HEK293 (cell line): ENCODE measurements around the gene TTC9C.

Experiments used
- HOXD13 ChIP-seq: sonication (generic); formaldehyde crosslinking; IDR thresholded peaks from 2 replicates; pipeline ENCODE4 v1.8.0; 2022; ENCODE audit warnings: missing genetic modification reagents, borderline replicate concordance
- OSR2 ChIP-seq: fragments of 450-650 bp; formaldehyde crosslinking; IDR thresholded peaks from 2 replicates; pipeline ENCODE4 v1.5.1; 2016; ENCODE audit warnings: missing biosample characterization, missing genetic modification characterization
- PRDM1 ChIP-seq: fragments of 450-650 bp; formaldehyde crosslinking; IDR thresholded peaks from 2 replicates; pipeline ENCODE4; 2016; ENCODE audit warnings: missing biosample characterization, missing genetic modification characterization
- SCRT1 ChIP-seq: fragments of 450-650 bp; formaldehyde crosslinking; IDR thresholded peaks from 2 replicates; pipeline ENCODE4 v1.5.1; 2016; ENCODE audit warnings: missing biosample characterization, missing genetic modification characterization, borderline replicate concordance
- SETDB1 ChIP-seq: IDR thresholded peaks from one replicate; pipeline ENCODE4 v1.6.1; 2017; ENCODE audit warnings: mild to moderate bottlenecking, low read length, moderate library complexity, mixed read lengths; ENCODE audit not compliant: insufficient read length
- ZFP41 ChIP-seq: fragments of 450-650 bp; formaldehyde crosslinking; IDR thresholded peaks from 2 replicates; pipeline ENCODE4 v1.5.1; 2016; ENCODE audit warnings: missing biosample characterization, missing genetic modification characterization, borderline replicate concordance
- ZNF132 ChIP-seq: fragments of 450-650 bp; formaldehyde crosslinking; IDR thresholded peaks from 2 replicates; pipeline ENCODE4 v1.5.1; 2017; ENCODE audit warnings: missing biosample characterization, missing genetic modification characterization, borderline replicate concordance
- ZNF174 ChIP-seq: fragments of 450-650 bp; formaldehyde crosslinking; IDR thresholded peaks from 2 replicates; pipeline ENCODE4 v1.5.0; 2017; ENCODE audit warnings: missing biosample characterization, mild to moderate bottlenecking, missing genetic modification characterization
- ZNF2 ChIP-seq: fragments of 450-650 bp; formaldehyde crosslinking; IDR thresholded peaks from 2 replicates; pipeline ENCODE4 v1.5.1; 2016; ENCODE audit warnings: missing biosample characterization, missing genetic modification characterization
- ZNF214 ChIP-seq: fragments of 450-650 bp; formaldehyde crosslinking; IDR thresholded peaks from 2 replicates; pipeline ENCODE4 v1.5.1; 2017; ENCODE audit warnings: missing biosample characterization, mild to moderate bottlenecking, missing genetic modification characterization, borderline replicate concordance
- ZNF292 ChIP-seq: fragments of 450-650 bp; formaldehyde crosslinking; IDR thresholded peaks from 2 replicates; pipeline ENCODE4 v1.5.1; 2016; ENCODE audit warnings: low read depth, missing biosample characterization, missing genetic modification characterization, borderline replicate concordance
- ZNF404 ChIP-seq: fragments of 450-650 bp; formaldehyde crosslinking; IDR thresholded peaks from 2 replicates; pipeline ENCODE4 v1.5.1; 2017; ENCODE audit warnings: missing biosample characterization, missing genetic modification characterization
- ZNF48 ChIP-seq: fragments of 450-650 bp; formaldehyde crosslinking; IDR thresholded peaks from 2 replicates; pipeline ENCODE4 v1.5.1; 2016; ENCODE audit warnings: missing biosample characterization, missing genetic modification characterization
- ZNF585B ChIP-seq: fragments of 450-650 bp; formaldehyde crosslinking; IDR thresholded peaks from 2 replicates; pipeline ENCODE4 v1.5.1; 2016; ENCODE audit warnings: missing biosample characterization, missing genetic modification characterization
- ZNF626 ChIP-seq: fragments of 450-650 bp; sonication (Bioruptor Pico); formaldehyde crosslinking; IDR thresholded peaks from 2 replicates; pipeline ENCODE4 v1.5.1; 2018; ENCODE audit warnings: missing biosample characterization, missing genetic modification characterization, inconsistent platforms
- ZNF677 ChIP-seq: fragments of 450-650 bp; IDR thresholded peaks from 2 replicates; pipeline ENCODE4 v1.5.0; 2018; ENCODE audit warnings: missing biosample characterization, mild to moderate bottlenecking, missing genetic modification characterization, moderate library complexity
- ZNF76 ChIP-seq: fragments of 450-650 bp; formaldehyde crosslinking; IDR thresholded peaks from 2 replicates; pipeline ENCODE4; 2016; ENCODE audit warnings: low read depth, missing biosample characterization, missing genetic modification characterization, borderline replicate concordance
- ZNF843 ChIP-seq: fragments of 450-650 bp; formaldehyde crosslinking; IDR thresholded peaks from 2 replicates; pipeline ENCODE4 v1.5.1; 2016; ENCODE audit warnings: missing biosample characterization, missing genetic modification characterization
- ZSCAN30 ChIP-seq: fragments of 450-650 bp; IDR thresholded peaks from 2 replicates; pipeline ENCODE4 v1.5.1; 2018; ENCODE audit warnings: missing biosample characterization, mild to moderate bottlenecking, missing genetic modification characterization, moderate library complexity
- TF ChIP-seq, protein P1 (sequence below): fragments of 450-650 bp; formaldehyde crosslinking; IDR thresholded peaks from 2 replicates; pipeline ENCODE4 v1.5.1; 2016; ENCODE audit warnings: missing biosample characterization, missing genetic modification characterization, borderline replicate concordance
- TF ChIP-seq, protein P2 (sequence below): fragments of 450-650 bp; formaldehyde crosslinking; IDR thresholded peaks from 2 replicates; pipeline ENCODE4 v1.5.1; 2017; ENCODE audit warnings: missing biosample characterization, missing genetic modification characterization
- TF ChIP-seq, protein P3 (sequence below): fragments of 450-650 bp; formaldehyde crosslinking; IDR thresholded peaks from 2 replicates; pipeline ENCODE4 v1.5.1; 2016; ENCODE audit warnings: missing biosample characterization, missing genetic modification characterization, low read depth
- TF ChIP-seq, protein P4 (sequence below): fragments of 450-650 bp; formaldehyde crosslinking; IDR thresholded peaks from 2 replicates; pipeline ENCODE4 v1.5.1; 2016; ENCODE audit warnings: missing biosample characterization, missing genetic modification characterization
- TF ChIP-seq, protein P5 (sequence below): fragments of 450-650 bp; formaldehyde crosslinking; IDR thresholded peaks from 2 replicates; pipeline ENCODE4 v1.5.1; 2016; ENCODE audit warnings: missing biosample characterization, missing genetic modification characterization
- TF ChIP-seq, protein P6 (sequence below): IDR thresholded peaks from 2 replicates; pipeline ENCODE4 v1.6.1; 2011; ENCODE audit warnings: mild to moderate bottlenecking, low read depth, low read length, borderline replicate concordance

Gene TTC9C

DNA sequence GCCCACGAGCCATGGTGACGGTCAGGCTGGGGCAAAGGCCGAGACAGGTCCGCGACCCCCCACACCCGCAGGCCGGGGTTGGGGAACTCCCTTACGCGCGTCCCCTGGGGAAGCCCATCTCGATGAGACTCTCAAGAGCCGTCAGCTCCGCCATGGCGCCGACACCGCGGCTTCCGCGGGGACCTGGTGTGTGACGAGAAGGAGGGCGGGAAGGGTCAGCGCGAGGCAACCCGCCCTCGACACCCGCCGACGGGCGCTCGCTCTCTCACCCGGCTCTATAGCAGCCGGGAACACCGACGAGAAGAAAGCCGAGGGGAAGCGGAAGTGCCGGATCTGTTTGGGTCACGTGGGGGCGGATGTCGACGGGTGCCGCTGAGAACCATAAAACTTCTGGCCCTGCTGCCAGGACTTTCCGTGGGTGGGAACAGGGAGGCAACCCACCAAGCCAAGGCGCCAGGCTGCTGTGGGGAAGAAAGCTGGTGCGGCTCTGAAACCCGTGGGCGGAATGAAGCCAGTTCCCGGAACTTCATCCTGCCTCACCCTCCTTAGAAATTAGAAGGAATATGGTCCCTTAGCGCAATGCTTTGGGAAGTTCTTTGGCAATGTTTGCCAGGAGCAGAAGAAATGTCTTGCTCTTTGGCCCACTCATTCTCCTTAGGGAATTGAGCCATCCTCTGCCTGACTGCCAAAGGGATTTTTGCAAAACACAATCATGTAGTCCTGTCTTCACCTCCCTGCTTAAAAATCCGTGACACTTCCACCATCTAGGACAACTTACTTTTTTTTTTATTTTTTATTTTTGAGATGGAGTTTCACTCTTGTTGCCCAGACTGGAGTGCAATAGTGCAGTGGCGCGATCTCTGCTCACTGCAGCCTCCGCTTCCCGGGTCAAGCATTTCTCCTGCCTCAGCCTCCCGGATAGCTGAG lies 49.3 kb upstream of the TTC9C start, which contains the start of gene UBXN1 (continued):
- TF ChIP-seq ZNF2 (tag by site-specific recombination) (peak; percentile 58; the same call in 1 of the 2 replicates), ZNF174 (tag by site-specific recombination) (no peak), PRDM1 (no peak), ZNF677 (tag by site-specific recombination) (no peak), ZSCAN30 (tag by site-specific recombination) (no peak), SCRT1 (tag by site-specific recombination) (no peak), OSR2 (tag by site-specific recombination) (no peak), ZNF292 (tag by site-specific recombination) (no peak), ZNF48 (tag by site-specific recombination) (no peak), ZNF585B (tag by site-specific recombination) (no peak), ZNF626 (tag by site-specific recombination) (no peak), ZFP41 (tag by site-specific recombination) (no peak), ZNF214 (tag by site-specific recombination) (no peak), ZNF404 (tag by site-specific recombination) (no peak), ZNF132 (tag by site-specific recombination) (no peak), SETDB1 (no peak), HOXD13 (CRISPR knock-in tag) (no peak), ZNF843 (tag by site-specific recombination) (no peak; the same call in 1 of the 2 replicates), ZNF76 (tag by site-specific recombination) (peak; percentile 73; the same call in 1 of the 2 replicates)
- TF ChIP-seq, protein P1, sequence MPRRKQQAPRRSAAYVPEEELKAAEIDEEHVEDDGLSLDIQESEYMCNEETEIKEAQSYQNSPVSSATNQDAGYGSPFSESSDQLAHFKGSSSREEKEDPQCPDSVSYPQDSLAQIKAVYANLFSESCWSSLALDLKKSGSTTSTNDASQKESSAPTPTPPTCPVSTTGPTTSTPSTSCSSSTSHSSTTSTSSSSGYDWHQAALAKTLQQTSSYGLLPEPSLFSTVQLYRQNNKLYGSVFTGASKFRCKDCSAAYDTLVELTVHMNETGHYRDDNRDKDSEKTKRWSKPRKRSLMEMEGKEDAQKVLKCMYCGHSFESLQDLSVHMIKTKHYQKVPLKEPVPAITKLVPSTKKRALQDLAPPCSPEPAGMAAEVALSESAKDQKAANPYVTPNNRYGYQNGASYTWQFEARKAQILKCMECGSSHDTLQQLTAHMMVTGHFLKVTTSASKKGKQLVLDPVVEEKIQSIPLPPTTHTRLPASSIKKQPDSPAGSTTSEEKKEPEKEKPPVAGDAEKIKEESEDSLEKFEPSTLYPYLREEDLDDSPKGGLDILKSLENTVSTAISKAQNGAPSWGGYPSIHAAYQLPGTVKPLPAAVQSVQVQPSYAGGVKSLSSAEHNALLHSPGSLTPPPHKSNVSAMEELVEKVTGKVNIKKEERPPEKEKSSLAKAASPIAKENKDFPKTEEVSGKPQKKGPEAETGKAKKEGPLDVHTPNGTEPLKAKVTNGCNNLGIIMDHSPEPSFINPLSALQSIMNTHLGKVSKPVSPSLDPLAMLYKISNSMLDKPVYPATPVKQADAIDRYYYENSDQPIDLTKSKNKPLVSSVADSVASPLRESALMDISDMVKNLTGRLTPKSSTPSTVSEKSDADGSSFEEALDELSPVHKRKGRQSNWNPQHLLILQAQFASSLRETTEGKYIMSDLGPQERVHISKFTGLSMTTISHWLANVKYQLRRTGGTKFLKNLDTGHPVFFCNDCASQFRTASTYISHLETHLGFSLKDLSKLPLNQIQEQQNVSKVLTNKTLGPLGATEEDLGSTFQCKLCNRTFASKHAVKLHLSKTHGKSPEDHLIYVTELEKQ = no peak
- TF ChIP-seq, protein P2, sequence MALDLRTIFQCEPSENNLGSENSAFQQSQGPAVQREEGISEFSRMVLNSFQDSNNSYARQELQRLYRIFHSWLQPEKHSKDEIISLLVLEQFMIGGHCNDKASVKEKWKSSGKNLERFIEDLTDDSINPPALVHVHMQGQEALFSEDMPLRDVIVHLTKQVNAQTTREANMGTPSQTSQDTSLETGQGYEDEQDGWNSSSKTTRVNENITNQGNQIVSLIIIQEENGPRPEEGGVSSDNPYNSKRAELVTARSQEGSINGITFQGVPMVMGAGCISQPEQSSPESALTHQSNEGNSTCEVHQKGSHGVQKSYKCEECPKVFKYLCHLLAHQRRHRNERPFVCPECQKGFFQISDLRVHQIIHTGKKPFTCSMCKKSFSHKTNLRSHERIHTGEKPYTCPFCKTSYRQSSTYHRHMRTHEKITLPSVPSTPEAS (tag by site-specific recombination) = no peak
- TF ChIP-seq, protein P3, sequence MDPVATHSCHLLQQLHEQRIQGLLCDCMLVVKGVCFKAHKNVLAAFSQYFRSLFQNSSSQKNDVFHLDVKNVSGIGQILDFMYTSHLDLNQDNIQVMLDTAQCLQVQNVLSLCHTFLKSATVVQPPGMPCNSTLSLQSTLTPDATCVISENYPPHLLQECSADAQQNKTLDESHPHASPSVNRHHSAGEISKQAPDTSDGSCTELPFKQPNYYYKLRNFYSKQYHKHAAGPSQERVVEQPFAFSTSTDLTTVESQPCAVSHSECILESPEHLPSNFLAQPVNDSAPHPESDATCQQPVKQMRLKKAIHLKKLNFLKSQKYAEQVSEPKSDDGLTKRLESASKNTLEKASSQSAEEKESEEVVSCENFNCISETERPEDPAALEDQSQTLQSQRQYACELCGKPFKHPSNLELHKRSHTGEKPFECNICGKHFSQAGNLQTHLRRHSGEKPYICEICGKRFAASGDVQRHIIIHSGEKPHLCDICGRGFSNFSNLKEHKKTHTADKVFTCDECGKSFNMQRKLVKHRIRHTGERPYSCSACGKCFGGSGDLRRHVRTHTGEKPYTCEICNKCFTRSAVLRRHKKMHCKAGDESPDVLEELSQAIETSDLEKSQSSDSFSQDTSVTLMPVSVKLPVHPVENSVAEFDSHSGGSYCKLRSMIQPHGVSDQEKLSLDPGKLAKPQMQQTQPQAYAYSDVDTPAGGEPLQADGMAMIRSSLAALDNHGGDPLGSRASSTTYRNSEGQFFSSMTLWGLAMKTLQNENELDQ (tag by site-specific recombination) = no peak
- TF ChIP-seq, protein P4, sequence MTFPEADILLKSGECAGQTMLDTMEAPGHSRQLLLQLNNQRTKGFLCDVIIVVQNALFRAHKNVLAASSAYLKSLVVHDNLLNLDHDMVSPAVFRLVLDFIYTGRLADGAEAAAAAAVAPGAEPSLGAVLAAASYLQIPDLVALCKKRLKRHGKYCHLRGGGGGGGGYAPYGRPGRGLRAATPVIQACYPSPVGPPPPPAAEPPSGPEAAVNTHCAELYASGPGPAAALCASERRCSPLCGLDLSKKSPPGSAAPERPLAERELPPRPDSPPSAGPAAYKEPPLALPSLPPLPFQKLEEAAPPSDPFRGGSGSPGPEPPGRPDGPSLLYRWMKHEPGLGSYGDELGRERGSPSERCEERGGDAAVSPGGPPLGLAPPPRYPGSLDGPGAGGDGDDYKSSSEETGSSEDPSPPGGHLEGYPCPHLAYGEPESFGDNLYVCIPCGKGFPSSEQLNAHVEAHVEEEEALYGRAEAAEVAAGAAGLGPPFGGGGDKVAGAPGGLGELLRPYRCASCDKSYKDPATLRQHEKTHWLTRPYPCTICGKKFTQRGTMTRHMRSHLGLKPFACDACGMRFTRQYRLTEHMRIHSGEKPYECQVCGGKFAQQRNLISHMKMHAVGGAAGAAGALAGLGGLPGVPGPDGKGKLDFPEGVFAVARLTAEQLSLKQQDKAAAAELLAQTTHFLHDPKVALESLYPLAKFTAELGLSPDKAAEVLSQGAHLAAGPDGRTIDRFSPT (tag by site-specific recombination) = peak; percentile 83
- TF ChIP-seq, protein P5, sequence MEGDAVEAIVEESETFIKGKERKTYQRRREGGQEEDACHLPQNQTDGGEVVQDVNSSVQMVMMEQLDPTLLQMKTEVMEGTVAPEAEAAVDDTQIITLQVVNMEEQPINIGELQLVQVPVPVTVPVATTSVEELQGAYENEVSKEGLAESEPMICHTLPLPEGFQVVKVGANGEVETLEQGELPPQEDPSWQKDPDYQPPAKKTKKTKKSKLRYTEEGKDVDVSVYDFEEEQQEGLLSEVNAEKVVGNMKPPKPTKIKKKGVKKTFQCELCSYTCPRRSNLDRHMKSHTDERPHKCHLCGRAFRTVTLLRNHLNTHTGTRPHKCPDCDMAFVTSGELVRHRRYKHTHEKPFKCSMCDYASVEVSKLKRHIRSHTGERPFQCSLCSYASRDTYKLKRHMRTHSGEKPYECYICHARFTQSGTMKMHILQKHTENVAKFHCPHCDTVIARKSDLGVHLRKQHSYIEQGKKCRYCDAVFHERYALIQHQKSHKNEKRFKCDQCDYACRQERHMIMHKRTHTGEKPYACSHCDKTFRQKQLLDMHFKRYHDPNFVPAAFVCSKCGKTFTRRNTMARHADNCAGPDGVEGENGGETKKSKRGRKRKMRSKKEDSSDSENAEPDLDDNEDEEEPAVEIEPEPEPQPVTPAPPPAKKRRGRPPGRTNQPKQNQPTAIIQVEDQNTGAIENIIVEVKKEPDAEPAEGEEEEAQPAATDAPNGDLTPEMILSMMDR (tag by site-specific recombination) = no peak
- TF ChIP-seq, protein P6, sequence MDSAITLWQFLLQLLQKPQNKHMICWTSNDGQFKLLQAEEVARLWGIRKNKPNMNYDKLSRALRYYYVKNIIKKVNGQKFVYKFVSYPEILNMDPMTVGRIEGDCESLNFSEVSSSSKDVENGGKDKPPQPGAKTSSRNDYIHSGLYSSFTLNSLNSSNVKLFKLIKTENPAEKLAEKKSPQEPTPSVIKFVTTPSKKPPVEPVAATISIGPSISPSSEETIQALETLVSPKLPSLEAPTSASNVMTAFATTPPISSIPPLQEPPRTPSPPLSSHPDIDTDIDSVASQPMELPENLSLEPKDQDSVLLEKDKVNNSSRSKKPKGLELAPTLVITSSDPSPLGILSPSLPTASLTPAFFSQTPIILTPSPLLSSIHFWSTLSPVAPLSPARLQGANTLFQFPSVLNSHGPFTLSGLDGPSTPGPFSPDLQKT = no peak; the same call in 1 of the 2 replicates
